Caco-2 (cell line): ENCODE data around the gene FAF2. TPM values are rescaled to one million over a fixed set of nuclear protein-coding genes. Genes with fewer than 3 reads are reported as not detected.

Experiments
- BruUV-seq: library from RNA; stranded (reverse); fragments of 400-500 nt; replicated peaks from 2 replicates; lab custom pipeline; 2021; lab: Mats Ljungman, UMichigan
- CTCF ChIA-PET: fragments of 300-600 bp; sonication (Branson Sonifier 250); formaldehyde crosslinking; loops from one replicate; lab custom pipeline; 2022; ENCODE audit warnings: antibody characterized with exemption; lab: Charles Lee
- POLR2A ChIA-PET: fragments of 300-600 bp; sonication (Branson Sonifier 250); formaldehyde crosslinking; loops from one replicate; lab custom pipeline; 2022; ENCODE audit warnings: antibody characterized with exemption; lab: Charles Lee
- DNase-seq, 2 experiments: peaks; one replicate each; pipeline versions ENCODE4 v3.0.0 to v3.0.0-alpha.2; 2020 to 2022
- H3K27me3 ChIP-seq: replicated peaks from 2 replicates; pipeline ENCODE4 v1.6.0; 2011; ENCODE audit warnings: low read length; ENCODE audit not compliant: control insufficient read depth, insufficient read depth
- H3K36me3 ChIP-seq: 2 replicates; pipeline ENCODE4 v1.5.1; 2011; ENCODE audit warnings: low read length; ENCODE audit not compliant: control insufficient read depth, insufficient read depth
- H3K4me1 ChIP-seq: fragments of 250-450 bp; sonication (Bioruptor Pico); 2 replicates; pipeline ENCODE4 v1.5.1; 2020; ENCODE audit warnings: mild to moderate bottlenecking
- H3K4me3 ChIP-seq: 2 replicates; pipeline ENCODE4 v1.5.1; 2011; ENCODE audit warnings: low read depth, mild to moderate bottlenecking, control low read depth, low read length
- H3K9me3 ChIP-seq: fragments of 250-450 bp; sonication (Bioruptor Pico); 2 replicates; pipeline ENCODE4 v1.5.1; 2020; ENCODE audit warnings: mild to moderate bottlenecking, moderate library complexity
- H3K27ac Mint-ChIP-seq: one replicate; pipeline ENCODE4 v1.8.0; 2022; ENCODE audit warnings: mixed read lengths; ENCODE audit not compliant: unreplicated experiment
- H3K27me3 Mint-ChIP-seq: one replicate; pipeline ENCODE4 v1.8.0; 2022; ENCODE audit warnings: mixed read lengths; ENCODE audit not compliant: insufficient read depth, unreplicated experiment
- H3K36me3 Mint-ChIP-seq: one replicate; pipeline ENCODE4 v1.8.0; 2022; ENCODE audit warnings: mild to moderate bottlenecking, mixed read lengths; ENCODE audit not compliant: insufficient read depth, unreplicated experiment
- H3K4me1 Mint-ChIP-seq: one replicate; pipeline ENCODE4 v1.8.0; 2022; ENCODE audit warnings: low read depth, mixed read lengths; ENCODE audit not compliant: unreplicated experiment
- H3K4me3 Mint-ChIP-seq: one replicate; pipeline ENCODE4 v1.8.0; 2022; ENCODE audit warnings: mild to moderate bottlenecking, moderate library complexity, mixed read lengths; ENCODE audit not compliant: unreplicated experiment
- H3K9me3 Mint-ChIP-seq: one replicate; pipeline ENCODE4 v1.8.0; 2022; ENCODE audit warnings: mixed read lengths; ENCODE audit not compliant: unreplicated experiment
- intact Hi-C: fragments of 100-400 bp; cut with micrococcal nuclease; formaldehyde crosslinking; loops from one replicate; pipeline ENCODE4 v1.10.0; 2022; ENCODE audit not compliant: unreplicated experiment
- total RNA-seq: library from RNA; stranded (reverse); gene quantifications from 2 replicates; pipeline ENCODE4 v1.2.3, GENCODE V29; 2022
- TF ChIP-seq, protein P1 (sequence below), 2 experiments: fragments of 200-600 bp in 1 of 2; IDR thresholded peaks; 1 replicate in 1 of 2; 2 replicates in 1 of 2; pipeline versions ENCODE4 v1.5.1 to v1.8.0; 2011 to 2022; ENCODE audit warnings: antibody characterized with exemption in 1 of 2, control low read depth in 1 of 2, inconsistent platforms in 1 of 2, low read depth in 1 of 2, low read length in 1 of 2, mild to moderate bottlenecking in 1 of 2, moderate library complexity in 1 of 2; ENCODE audit not compliant: insufficient read depth in 1 of 2, severe bottlenecking in 1 of 2, unreplicated experiment in 1 of 2

The FAF2 gene
- total RNA-seq, 1 experiment from 2014 or later = 55.5 TPM

DNA sequence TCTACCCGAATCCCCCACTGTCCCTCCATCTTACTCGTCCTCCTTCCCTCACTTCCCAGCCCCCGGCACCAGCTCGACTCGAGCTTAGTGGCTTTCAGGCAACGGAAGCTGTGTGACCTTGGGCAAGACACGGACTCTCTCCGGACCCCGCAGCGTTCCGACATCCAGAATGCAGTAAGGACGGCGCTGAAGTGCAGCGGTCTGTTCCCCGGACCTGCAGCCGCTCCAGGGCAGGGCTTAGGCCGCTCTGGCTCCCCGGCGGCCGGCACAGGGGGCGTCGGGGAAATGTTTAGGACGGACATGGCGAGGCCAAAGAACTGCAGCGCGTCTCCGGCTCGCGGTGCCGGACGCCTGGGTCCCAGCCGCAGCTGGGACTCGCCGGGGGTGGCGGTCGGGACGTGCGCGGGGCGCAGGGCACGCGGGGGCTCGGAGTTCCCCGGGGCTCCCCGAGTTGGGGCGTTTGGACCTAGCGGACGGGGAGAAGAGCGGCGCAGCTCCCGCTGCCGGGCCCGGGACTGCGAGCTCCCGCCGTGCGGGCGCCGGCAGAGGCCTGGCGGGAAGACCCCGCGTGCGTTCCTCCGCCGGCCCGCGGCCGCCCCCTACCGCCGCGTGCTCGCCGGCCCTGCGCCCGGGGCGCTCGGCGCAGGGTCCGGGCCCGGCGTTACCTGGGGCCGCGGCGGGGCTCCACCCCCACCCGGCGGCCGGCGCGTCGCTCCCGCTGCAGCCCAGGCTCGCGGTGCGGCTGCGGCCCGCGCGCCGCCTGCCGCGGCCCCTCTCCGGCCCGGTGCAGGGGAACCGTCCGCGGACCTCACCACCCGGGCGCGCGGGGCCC is 94.6 kb downstream of the FAF2 start:
- H3K27me3 Mint-ChIP-seq = no peaks in the 10 kb centered on the region
- intact Hi-C loops = loop anchor here (1.0 kb wide), 1 partner anchor 127 kb away; the partner anchor contains the start of gene CLTB
- CTCF ChIA-PET = interaction anchor here (0.6 to 2.6 kb wide), 6 partner anchors 95 to 1426 kb away, joined by 4 to 21 read pairs (median 6); partner anchors contain the start of genes CLTB, FAF2 and TSPAN17

DNA sequence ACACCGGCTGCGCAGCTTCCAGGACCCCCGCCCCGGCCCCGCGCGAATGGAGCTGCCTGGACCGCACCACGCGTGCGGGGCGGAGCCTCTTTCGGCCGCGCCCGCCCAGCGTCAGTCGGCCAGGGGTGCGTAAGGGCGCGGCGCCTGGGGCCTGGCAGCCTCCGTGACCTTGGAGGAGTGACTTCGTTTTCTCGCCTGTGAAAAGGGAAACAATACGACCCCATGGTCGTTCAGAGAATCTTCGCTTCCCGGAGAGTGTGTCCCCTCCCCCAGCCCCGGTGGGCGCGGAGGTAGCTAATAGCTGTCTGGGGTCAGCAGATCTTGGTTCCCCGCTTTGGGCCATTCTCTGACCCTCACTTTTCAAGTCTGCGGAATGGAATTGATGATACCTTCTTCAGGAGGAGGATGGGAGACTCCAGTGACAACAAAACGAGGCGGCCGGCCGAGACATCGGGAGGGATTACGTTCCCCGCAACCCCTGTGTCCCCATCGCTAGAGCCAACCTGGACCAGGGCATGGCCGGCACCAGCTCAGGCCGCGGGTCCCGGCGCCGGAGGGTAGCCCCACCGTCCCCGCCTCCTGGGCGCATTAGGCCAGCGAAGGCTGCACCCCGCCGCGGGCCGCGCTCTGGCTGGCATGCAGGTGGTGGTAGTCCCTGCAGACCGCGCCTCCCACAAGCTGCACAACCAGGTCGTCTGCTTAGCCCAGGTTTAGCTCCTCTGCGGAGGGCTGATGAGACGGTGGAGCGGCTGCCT is 95.4 kb downstream of the FAF2 start:
- Histone ChIP-seq H3K4me1 (peaks cover 33% of the 10 kb centered on the region), H3K27me3 (no peaks in the 10 kb centered on the region), H3K9me3 (no peaks in the 10 kb centered on the region), H3K4me3 (peak overlapping the region; percentile 71), H3K36me3 (no peaks in the 10 kb centered on the region)
- intact Hi-C loops = loop anchor here (1.0 kb wide), 2 partner anchors 35 to 127 kb away; partner anchors contain the start of gene CLTB
- DNase-seq = peak; percentile 81 to 82
- TF ChIP-seq, protein P1, sequence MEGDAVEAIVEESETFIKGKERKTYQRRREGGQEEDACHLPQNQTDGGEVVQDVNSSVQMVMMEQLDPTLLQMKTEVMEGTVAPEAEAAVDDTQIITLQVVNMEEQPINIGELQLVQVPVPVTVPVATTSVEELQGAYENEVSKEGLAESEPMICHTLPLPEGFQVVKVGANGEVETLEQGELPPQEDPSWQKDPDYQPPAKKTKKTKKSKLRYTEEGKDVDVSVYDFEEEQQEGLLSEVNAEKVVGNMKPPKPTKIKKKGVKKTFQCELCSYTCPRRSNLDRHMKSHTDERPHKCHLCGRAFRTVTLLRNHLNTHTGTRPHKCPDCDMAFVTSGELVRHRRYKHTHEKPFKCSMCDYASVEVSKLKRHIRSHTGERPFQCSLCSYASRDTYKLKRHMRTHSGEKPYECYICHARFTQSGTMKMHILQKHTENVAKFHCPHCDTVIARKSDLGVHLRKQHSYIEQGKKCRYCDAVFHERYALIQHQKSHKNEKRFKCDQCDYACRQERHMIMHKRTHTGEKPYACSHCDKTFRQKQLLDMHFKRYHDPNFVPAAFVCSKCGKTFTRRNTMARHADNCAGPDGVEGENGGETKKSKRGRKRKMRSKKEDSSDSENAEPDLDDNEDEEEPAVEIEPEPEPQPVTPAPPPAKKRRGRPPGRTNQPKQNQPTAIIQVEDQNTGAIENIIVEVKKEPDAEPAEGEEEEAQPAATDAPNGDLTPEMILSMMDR (IDR thresholded peaks at IDR 0.05; ENCODE audit: insufficient read depth in 1 of 2, low read depth in 1 of 2, low read length in 1 of 2, severe bottlenecking in 1 of 2, unreplicated experiment in 1 of 2) = no peak
- Mint-ChIP-seq H3K27me3 (no peaks in the 10 kb centered on the region), H3K4me3 (peak overlapping the region; percentile 85), H3K9me3 (no peaks in the 10 kb centered on the region), H3K4me1 (peaks cover 29% of the 10 kb centered on the region), H3K27ac (peak overlapping the region; percentile 86), H3K36me3 (peaks cover 18% of the 10 kb centered on the region)
- POLR2A ChIA-PET = interaction anchor here (0.5 to 1.4 kb wide), 12 partner anchors 9 to 149 kb away, joined by 3 to 13 read pairs (median 4); partner anchors contain the start of genes CLTB, FAF2 and TSPAN17
- BruUV-seq = no TSS peak
- CTCF ChIA-PET = interaction anchor here (0.6 to 2.6 kb wide), 12 partner anchors 8 to 1427 kb away, joined by 3 to 21 read pairs (median 4); partner anchors contain the start of genes CLTB, FAF2 and TSPAN17

More for the DNA sequence above, 94.6 kb downstream of the FAF2 start:
- no peaks in the 10 kb centered on the region for H3K9me3 ChIP-seq
- Mint-ChIP-seq H3K9me3 (no peaks in the 10 kb centered on the region), H3K36me3 (peaks cover 21% of the 10 kb centered on the region), H3K4me3 (peak overlapping the region; percentile 85), H3K27ac (peak overlapping the region; percentile 74), H3K4me1 (peaks cover 36% of the 10 kb centered on the region)
- POLR2A ChIA-PET = interaction anchor here (0.5 to 1.4 kb wide), 9 partner anchors 9 to 150 kb away, joined by 3 to 13 read pairs (median 5); partner anchors contain the start of genes FAF2 and TSPAN17
- TF ChIP-seq, protein P1 (IDR thresholded peaks at IDR 0.05; ENCODE audit: insufficient read depth in 1 of 2, low read depth in 1 of 2, low read length in 1 of 2, severe bottlenecking in 1 of 2, unreplicated experiment in 1 of 2) = no peak
- H3K4me1 ChIP-seq = peaks cover 33% of the 10 kb centered on the region
- H3K4me3 ChIP-seq = peak overlapping the region; percentile 71
- DNase-seq = peak in 1 of 2 experiments; percentile 75
- no peaks in the 10 kb centered on the region for H3K27me3 ChIP-seq
- BruUV-seq = no TSS peak
- no peaks in the 10 kb centered on the region for H3K36me3 ChIP-seq

DNA sequence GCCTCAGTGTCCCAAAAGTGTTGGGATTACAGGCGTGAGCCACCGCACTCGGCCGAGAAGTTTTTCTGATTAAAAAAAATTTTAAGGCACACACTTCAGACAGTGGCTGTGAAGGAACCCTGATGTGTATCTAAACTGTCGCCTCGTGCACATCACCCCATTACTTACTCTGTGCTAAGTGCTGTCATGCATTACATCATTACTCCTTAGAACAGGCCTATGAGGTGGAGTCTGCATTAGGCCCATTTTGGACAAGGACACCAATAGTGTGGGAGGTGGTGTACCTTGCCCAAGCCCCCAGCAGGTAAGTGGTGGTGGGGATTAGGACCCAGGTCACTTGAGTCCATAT is 97.2 kb downstream of the FAF2 start:
- Histone ChIP-seq H3K4me1 (peaks cover 40% of the 10 kb centered on the region), H3K9me3 (no peaks in the 10 kb centered on the region), H3K27me3 (no peaks in the 10 kb centered on the region), H3K36me3 (no peaks in the 10 kb centered on the region), H3K4me3 (no peak overlapping the region; the same call in 1 of the 2 replicates)
- TF ChIP-seq, protein P1 (IDR thresholded peaks at IDR 0.05; ENCODE audit: insufficient read depth in 1 of 2, low read depth in 1 of 2, low read length in 1 of 2, severe bottlenecking in 1 of 2, unreplicated experiment in 1 of 2) = no peak
- no peak for DNase-seq
- ChIA-PET POLR2A (no interaction called here), CTCF (no interaction called here)
- Mint-ChIP-seq H3K36me3 (peaks cover 13% of the 10 kb centered on the region), H3K27me3 (no peaks in the 10 kb centered on the region), H3K4me3 (peak overlapping the region; percentile 85), H3K27ac (peak overlapping the region; percentile 86), H3K9me3 (no peaks in the 10 kb centered on the region), H3K4me1 (peaks cover 21% of the 10 kb centered on the region)
- intact Hi-C loops = no loop called here
- no TSS peak for BruUV-seq
